Measurements from ENCODE around the gene DUSP15. TPM values are rescaled to one million over a fixed set of nuclear protein-coding genes. Genes with fewer than 3 reads are reported as not detected.
A peak's percentile ranks its signal among the peaks of the same experiment; 100 is the strongest.

Gene DUSP15
- total and polyA plus RNA-seq, 12 donors, result 0.90 to 7.2 (median 5.0) TPM

- H3K27me3 ChIP-seq, result no peaks in the 10 kb centered on the region
- no peaks in the 10 kb centered on the region for H3K36me3 ChIP-seq
- TF ChIP-seq, protein P1, sequence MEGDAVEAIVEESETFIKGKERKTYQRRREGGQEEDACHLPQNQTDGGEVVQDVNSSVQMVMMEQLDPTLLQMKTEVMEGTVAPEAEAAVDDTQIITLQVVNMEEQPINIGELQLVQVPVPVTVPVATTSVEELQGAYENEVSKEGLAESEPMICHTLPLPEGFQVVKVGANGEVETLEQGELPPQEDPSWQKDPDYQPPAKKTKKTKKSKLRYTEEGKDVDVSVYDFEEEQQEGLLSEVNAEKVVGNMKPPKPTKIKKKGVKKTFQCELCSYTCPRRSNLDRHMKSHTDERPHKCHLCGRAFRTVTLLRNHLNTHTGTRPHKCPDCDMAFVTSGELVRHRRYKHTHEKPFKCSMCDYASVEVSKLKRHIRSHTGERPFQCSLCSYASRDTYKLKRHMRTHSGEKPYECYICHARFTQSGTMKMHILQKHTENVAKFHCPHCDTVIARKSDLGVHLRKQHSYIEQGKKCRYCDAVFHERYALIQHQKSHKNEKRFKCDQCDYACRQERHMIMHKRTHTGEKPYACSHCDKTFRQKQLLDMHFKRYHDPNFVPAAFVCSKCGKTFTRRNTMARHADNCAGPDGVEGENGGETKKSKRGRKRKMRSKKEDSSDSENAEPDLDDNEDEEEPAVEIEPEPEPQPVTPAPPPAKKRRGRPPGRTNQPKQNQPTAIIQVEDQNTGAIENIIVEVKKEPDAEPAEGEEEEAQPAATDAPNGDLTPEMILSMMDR (IDR thresholded peaks at IDR 0.05), result no peak
- DNase-seq (no peak), ATAC-seq (no peak)
- H3K4me3 ChIP-seq, result no peak overlapping the region
- H3K27ac ChIP-seq, result peak overlapping the region in 8 of 10 donors; percentile 42 to 88 (median 74)
- 77 to 79% methylated on average over 4 of the region's 4 CpGs for WGBS, 2 donors
- intact Hi-C loops (cut with DNase I), result no loop called here
- peaks cover 13 to 47% (median 34%) of the 10 kb centered on the region in 9 donors for H3K4me1 ChIP-seq
- no peaks in the 10 kb centered on the region for H3K9me3 ChIP-seq
Measured at GRCh38 chr20:31811198-31811597, 59.1 kb downstream of the DUSP15 start.

Other genes starting within 250 kb of the DUSP15 start
- 10 to 100 TPM in 3 of 10 donors, 1 to 10 TPM in 7; 3.8 to 20.1 (median 7.5) TPM for gene COX4I2, start 232.6 kb downstream of the DUSP15 start, total RNA-seq
- 100 to 1,000 TPM in 1 of 2 donors, 10 to 100 TPM in 1; 30.4 to 103 TPM for gene COX4I2, start 232.6 kb downstream of the DUSP15 start, polyA plus RNA-seq
- gene BCL2L1, start 147.7 kb downstream of the DUSP15 start, total RNA-seq, result 10 to 100 TPM; 34.7 to 97.4 (median 45.9) TPM
- 100 to 1,000 TPM in 1 of 2 donors, 10 to 100 TPM in 1; 35.2 to 128 TPM for gene BCL2L1, start 147.7 kb downstream of the DUSP15 start, polyA plus RNA-seq
- gene TPX2, start 131.2 kb downstream of the DUSP15 start, total RNA-seq, result 1 to 10 TPM in 4 of 10 donors, under 1 TPM in 6; 0.17 to 9.6 (median 0.85) TPM
- under 1 TPM; 0.29 to 0.72 TPM for gene TPX2, start 131.2 kb downstream of the DUSP15 start, polyA plus RNA-seq
- gene MYLK2, start 51.2 kb downstream of the DUSP15 start, total RNA-seq, result 1 to 10 TPM in 1 of 10 donors, under 1 TPM in 8, not detected in 1; 0.06 to 2.1 (median 0.28) TPM
- under 1 TPM in 1 of 2 donors, not detected in 1; 0.16 TPM for gene MYLK2, start 51.2 kb downstream of the DUSP15 start, polyA plus RNA-seq
- gene FOXS1, start 24.9 kb downstream of the DUSP15 start, total RNA-seq, result 1 to 10 TPM; 1.4 to 6.5 (median 2.5) TPM
- gene FOXS1, start 24.9 kb downstream of the DUSP15 start, polyA plus RNA-seq, result 1 to 10 TPM; 6.0 to 7.5 TPM
- under 1 TPM in 1 of 10 donors, not detected in 9; 0.15 TPM for gene TTLL9, start 107 bp upstream of the DUSP15 start, total RNA-seq
- gene TTLL9, start 107 bp upstream of the DUSP15 start, polyA plus RNA-seq, result under 1 TPM; 0.03 to 0.07 TPM
- gene PDRG1, start 81.5 kb upstream of the DUSP15 start, total RNA-seq, result 10 to 100 TPM in 1 of 10 donors, 1 to 10 TPM in 9; 6.4 to 10.7 (median 7.5) TPM
- gene PDRG1, start 81.5 kb upstream of the DUSP15 start, polyA plus RNA-seq, result 10 to 100 TPM in 1 of 2 donors, 1 to 10 TPM in 1; 7.3 to 12.8 TPM
- gene XKR7, start 97.6 kb upstream of the DUSP15 start, total RNA-seq, result not detected
- gene XKR7, start 97.6 kb upstream of the DUSP15 start, polyA plus RNA-seq, result not detected
- gene CCM2L, start 139.9 kb upstream of the DUSP15 start, total RNA-seq, result 10 to 100 TPM in 1 of 10 donors, 1 to 10 TPM in 9; 4.9 to 10.7 (median 7.4) TPM
- gene CCM2L, start 139.9 kb upstream of the DUSP15 start, polyA plus RNA-seq, result 10 to 100 TPM; 12.9 to 26.8 TPM
- gene HCK, start 181.7 kb upstream of the DUSP15 start, total RNA-seq, result 10 to 100 TPM in 1 of 10 donors, 1 to 10 TPM in 9; 1.6 to 22.9 (median 3.0) TPM
- gene HCK, start 181.7 kb upstream of the DUSP15 start, polyA plus RNA-seq, result 1 to 10 TPM; 2.3 to 3.7 TPM
- gene TM9SF4, start 239.2 kb upstream of the DUSP15 start, total RNA-seq, result 10 to 100 TPM; 27.9 to 36.0 (median 31.6) TPM
- gene TM9SF4, start 239.2 kb upstream of the DUSP15 start, polyA plus RNA-seq, result 10 to 100 TPM; 19.2 to 21.1 TPM